ENCODE measurements around the gene SATB1. TPM values are rescaled to one million over a fixed set of nuclear protein-coding genes. Genes with fewer than 3 reads are reported as not detected.

The SATB1 gene
- total RNA-seq, 1 donor from 2014 or later, result 4.4 TPM

GRCh38 chr3:18439281-18439680 is 14.1 kb upstream of the SATB1 start:
- H3K36me3 Mint-ChIP-seq (ENCODE audit: low read depth), result no peaks in the 10 kb centered on the region

GRCh38 chr3:18438586-18438985 is 13.4 kb upstream of the SATB1 start:
- DNase-seq (ENCODE audit: low spot score), result no peak
- Mint-ChIP-seq H3K27me3 (ENCODE audit: low read depth) (peaks cover 55% of the 10 kb centered on the region), H3K27ac (ENCODE audit: unreplicated experiment) (no peak overlapping the region), H3K4me3 (ENCODE audit: unreplicated experiment) (no peak overlapping the region), H3K36me3 (ENCODE audit: low read depth) (no peaks in the 10 kb centered on the region), H3K4me1 (ENCODE audit: low read depth) (peaks cover 2% of the 10 kb centered on the region), H3K9me3 (ENCODE audit: low read depth) (no peaks in the 10 kb centered on the region)
- no peak for TF ChIP-seq CTCF (IDR thresholded peaks at IDR 0.05)

More at GRCh38 chr3:18439281-18439680, 14.1 kb upstream of the SATB1 start:
- Mint-ChIP-seq H3K9me3 (ENCODE audit: low read depth) (no peaks in the 10 kb centered on the region), H3K27me3 (ENCODE audit: low read depth) (peaks cover 62% of the 10 kb centered on the region), H3K4me3 (ENCODE audit: unreplicated experiment) (no peak overlapping the region), H3K4me1 (ENCODE audit: low read depth) (peaks cover 8% of the 10 kb centered on the region), H3K27ac (ENCODE audit: unreplicated experiment) (no peak overlapping the region)
- no peak for DNase-seq (ENCODE audit: low spot score)
- TF ChIP-seq CTCF (IDR thresholded peaks at IDR 0.05), result no peak

GRCh38 chr3:18436213-18436612 is 11.1 kb upstream of the SATB1 start:
- no peaks in the 10 kb centered on the region for H3K4me1 Mint-ChIP-seq (ENCODE audit: low read depth)
- H3K36me3 Mint-ChIP-seq (ENCODE audit: low read depth), result no peaks in the 10 kb centered on the region
- DNase-seq (ENCODE audit: low spot score), result no peak
- TF ChIP-seq CTCF (IDR thresholded peaks at IDR 0.05), result no peak
- H3K4me3 Mint-ChIP-seq (ENCODE audit: unreplicated experiment), result no peak overlapping the region
- H3K27ac Mint-ChIP-seq (ENCODE audit: unreplicated experiment), result no peak overlapping the region
- H3K27me3 Mint-ChIP-seq (ENCODE audit: low read depth), result peaks cover 60% of the 10 kb centered on the region
- no peaks in the 10 kb centered on the region for H3K9me3 Mint-ChIP-seq (ENCODE audit: low read depth)

GRCh38 chr3:18434711-18435110 is 9.6 kb upstream of the SATB1 start:
- Mint-ChIP-seq H3K4me1 (ENCODE audit: low read depth) (no peaks in the 10 kb centered on the region), H3K9me3 (ENCODE audit: low read depth) (no peaks in the 10 kb centered on the region), H3K4me3 (ENCODE audit: unreplicated experiment) (no peak overlapping the region), H3K27ac (ENCODE audit: unreplicated experiment) (no peak overlapping the region), H3K27me3 (ENCODE audit: low read depth) (peaks cover 61% of the 10 kb centered on the region), H3K36me3 (ENCODE audit: low read depth) (no peaks in the 10 kb centered on the region)
- TF ChIP-seq CTCF (IDR thresholded peaks at IDR 0.05), result no peak
- DNase-seq (ENCODE audit: low spot score), result no peak

GRCh38 chr3:18432752-18433151 is 7.6 kb upstream of the SATB1 start:
- no peaks in the 10 kb centered on the region for H3K4me1 Mint-ChIP-seq (ENCODE audit: low read depth)
- no peak overlapping the region for H3K4me3 Mint-ChIP-seq (ENCODE audit: unreplicated experiment)
- H3K27me3 Mint-ChIP-seq (ENCODE audit: low read depth), result peaks cover 57% of the 10 kb centered on the region
- no peaks in the 10 kb centered on the region for H3K9me3 Mint-ChIP-seq (ENCODE audit: low read depth)
- no peak for TF ChIP-seq CTCF (IDR thresholded peaks at IDR 0.05)
- DNase-seq (ENCODE audit: low spot score), result no peak
- H3K27ac Mint-ChIP-seq (ENCODE audit: unreplicated experiment), result no peak overlapping the region
- no peaks in the 10 kb centered on the region for H3K36me3 Mint-ChIP-seq (ENCODE audit: low read depth)

All from chondrocyte (in vitro differentiated cells).